Measurements from ENCODE around the gene UBE2U.

DNA sequence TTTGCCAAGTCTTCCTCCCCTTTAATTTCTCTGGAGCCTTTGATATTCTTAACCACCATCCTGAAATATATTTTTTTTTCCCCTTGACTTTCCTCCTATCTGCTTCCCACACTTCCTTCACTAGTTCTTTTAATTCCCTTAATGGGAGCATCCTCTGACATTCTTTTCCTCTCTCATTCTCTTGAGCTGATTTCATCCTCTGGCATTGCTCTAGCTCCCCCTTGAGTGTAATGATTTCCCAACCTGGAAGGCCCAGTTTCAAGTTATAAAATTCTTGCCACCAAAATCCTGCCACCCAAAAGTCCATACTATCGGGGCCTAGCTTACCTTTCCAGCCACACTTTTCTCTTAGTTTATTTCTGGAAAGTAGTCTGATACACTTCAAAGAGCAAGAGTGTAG lies 39.5 kb upstream of the UBE2U start:
- no peak for TF ChIP-seq POLR2A (IDR thresholded peaks at IDR 0.05)
- TF ChIP-seq, protein P1, sequence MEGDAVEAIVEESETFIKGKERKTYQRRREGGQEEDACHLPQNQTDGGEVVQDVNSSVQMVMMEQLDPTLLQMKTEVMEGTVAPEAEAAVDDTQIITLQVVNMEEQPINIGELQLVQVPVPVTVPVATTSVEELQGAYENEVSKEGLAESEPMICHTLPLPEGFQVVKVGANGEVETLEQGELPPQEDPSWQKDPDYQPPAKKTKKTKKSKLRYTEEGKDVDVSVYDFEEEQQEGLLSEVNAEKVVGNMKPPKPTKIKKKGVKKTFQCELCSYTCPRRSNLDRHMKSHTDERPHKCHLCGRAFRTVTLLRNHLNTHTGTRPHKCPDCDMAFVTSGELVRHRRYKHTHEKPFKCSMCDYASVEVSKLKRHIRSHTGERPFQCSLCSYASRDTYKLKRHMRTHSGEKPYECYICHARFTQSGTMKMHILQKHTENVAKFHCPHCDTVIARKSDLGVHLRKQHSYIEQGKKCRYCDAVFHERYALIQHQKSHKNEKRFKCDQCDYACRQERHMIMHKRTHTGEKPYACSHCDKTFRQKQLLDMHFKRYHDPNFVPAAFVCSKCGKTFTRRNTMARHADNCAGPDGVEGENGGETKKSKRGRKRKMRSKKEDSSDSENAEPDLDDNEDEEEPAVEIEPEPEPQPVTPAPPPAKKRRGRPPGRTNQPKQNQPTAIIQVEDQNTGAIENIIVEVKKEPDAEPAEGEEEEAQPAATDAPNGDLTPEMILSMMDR (IDR thresholded peaks at IDR 0.05 in 4 of 5, conservative IDR thresholded peaks at IDR 0.05 in 1 of 5) = peak in 1 of 5 experiments; percentile 24
